MV-4-11 (cell line): ENCODE data around the gene HMCN2.

Experiments
- DNase-seq: peaks from one replicate; lab custom pipeline; 2025; lab: John Stamatoyannopoulos, UW

Gene HMCN2

GRCh38 chr9:130451509-130452388, 186.2 kb downstream of the HMCN2 start:
- DNase-seq, result no peak

GRCh38 chr9:130452835-130453234, 187.3 kb downstream of the HMCN2 start:
- no peak for DNase-seq

- DNase-seq, result no peak
Observed at GRCh38 chr9:130453487-130453886, 187.9 kb downstream of the HMCN2 start.

GRCh38 chr9:130454096-130454811, 188.7 kb downstream of the HMCN2 start:
- DNase-seq, result no peak

- DNase-seq, result no peak
Observed at GRCh38 chr9:130454812-130455325, 189.3 kb downstream of the HMCN2 start.

- DNase-seq, result no peak
Observed at GRCh38 chr9:130458027-130458803, 192.7 kb downstream of the HMCN2 start.

GRCh38 chr9:130458804-130459067, 193.2 kb downstream of the HMCN2 start:
- no peak for DNase-seq

- no peak for DNase-seq
Observed at GRCh38 chr9:130459151-130459550, 193.6 kb downstream of the HMCN2 start.

GRCh38 chr9:130459941-130460669, 194.5 kb downstream of the HMCN2 start:
- DNase-seq, result no peak

GRCh38 chr9:130461218-130461630, 195.7 kb downstream of the HMCN2 start:
- peak; percentile 26 for DNase-seq

GRCh38 chr9:130461731-130462130, 196.2 kb downstream of the HMCN2 start:
- DNase-seq, result no peak

GRCh38 chr9:130462685-130463540, 197.4 kb downstream of the HMCN2 start:
- no peak for DNase-seq

- DNase-seq, result no peak
Observed at GRCh38 chr9:130463763-130464745, 198.5 kb downstream of the HMCN2 start.

- no peak for DNase-seq
Observed at GRCh38 chr9:130465383-130466096, 200.0 kb downstream of the HMCN2 start.

GRCh38 chr9:130466537-130467217, 201.1 kb downstream of the HMCN2 start:
- no peak for DNase-seq

GRCh38 chr9:130467316-130467715, 201.8 kb downstream of the HMCN2 start:
- no peak for DNase-seq

GRCh38 chr9:130468566-130468965, 203.0 kb downstream of the HMCN2 start:
- DNase-seq, result no peak

GRCh38 chr9:130470269-130470668, 204.7 kb downstream of the HMCN2 start:
- DNase-seq, result no peak
